Hematopoietic multipotent progenitor cell treated with erythropoietin and hydrocortisone succinate and interleukin-3 and kit ligand, for 8 days (in vitro differentiated cells): Measurements from ENCODE around the gene GLYATL1B.
"Not testable (repeated sequence)": the region's sequence is repeated elsewhere in the genome, so short reads cannot be mapped to it uniquely, and the experiment has no call there.

Experiments
- DNase-seq: peaks from one replicate; pipeline ENCODE4 v3.0.0-alpha.2; 2015

Gene GLYATL1B

DNA sequence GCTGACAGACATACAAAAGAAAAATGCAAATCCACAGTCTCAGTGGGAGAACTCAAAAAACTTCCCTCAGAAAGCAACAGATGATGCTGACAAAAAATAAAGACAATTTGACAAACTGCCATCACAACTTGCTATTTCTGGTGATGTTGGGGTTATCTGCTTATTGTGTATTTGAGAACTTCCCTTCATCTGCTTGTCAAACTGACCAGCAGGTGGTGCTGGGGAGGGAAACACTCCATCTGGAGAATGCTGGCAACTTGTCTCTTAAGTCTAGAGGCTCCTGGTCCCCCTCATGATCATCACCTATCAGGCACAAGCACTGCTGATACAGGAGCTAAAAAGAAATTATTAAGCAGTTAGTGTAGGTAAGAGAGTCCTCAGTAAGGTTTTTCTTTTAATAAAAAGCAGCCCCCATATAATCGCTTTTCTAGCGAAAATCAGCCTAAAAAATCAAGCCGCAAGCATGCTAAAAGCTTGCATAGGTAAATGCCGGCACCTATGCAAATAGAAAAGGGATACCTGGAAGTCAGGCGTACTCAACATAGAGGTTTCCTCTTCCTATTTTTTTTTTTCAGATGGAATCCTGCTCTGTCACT, 11.1 kb downstream of the GLYATL1B start:
- peak; percentile 80 for DNase-seq

DNA sequence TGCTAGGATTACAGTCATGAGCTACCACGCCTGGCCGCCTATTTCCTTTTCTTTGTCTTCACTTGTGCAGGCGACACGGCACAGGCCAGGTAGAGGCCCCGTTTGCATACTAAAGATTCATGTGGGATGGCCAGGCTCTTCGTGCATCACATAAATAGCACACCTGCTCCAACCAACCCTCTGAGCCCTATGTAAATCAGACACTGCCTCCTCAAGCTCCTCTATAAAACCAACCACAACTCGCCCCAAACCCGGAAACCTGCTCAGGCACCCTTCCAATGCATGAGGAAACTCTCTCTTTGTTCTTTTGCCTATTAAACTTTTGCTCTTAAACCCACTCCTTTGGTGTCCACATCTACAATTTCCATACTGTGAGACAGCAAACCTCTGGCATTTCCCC, 11.8 kb downstream of the GLYATL1B start:
- not testable (repeated sequence) for DNase-seq

DNA sequence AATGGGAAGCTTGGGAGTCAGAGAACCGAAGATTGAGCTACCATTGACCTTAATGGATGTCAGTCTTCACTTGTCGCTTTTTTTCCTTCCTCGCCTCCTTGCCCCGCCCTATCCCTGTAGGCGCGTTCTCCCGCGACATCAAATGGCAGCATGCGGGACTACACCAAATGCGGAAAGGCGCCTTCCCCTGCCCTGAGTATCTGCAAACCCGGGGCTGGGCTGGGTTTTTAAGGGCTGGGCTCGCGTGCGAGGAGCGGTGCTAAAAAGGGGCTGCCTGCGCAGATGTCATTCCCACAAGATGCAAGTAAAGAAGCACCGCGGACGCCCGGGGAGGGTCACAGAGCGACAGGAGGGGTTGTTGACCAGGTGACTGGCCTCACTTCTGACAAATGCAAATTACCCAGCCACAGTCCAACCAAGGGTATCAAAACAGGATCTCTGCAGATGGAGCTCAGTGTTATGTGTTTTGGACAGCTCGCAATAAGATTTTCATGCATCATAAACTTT, 16.2 kb downstream of the GLYATL1B start:
- peak; percentile 78 for DNase-seq

DNA sequence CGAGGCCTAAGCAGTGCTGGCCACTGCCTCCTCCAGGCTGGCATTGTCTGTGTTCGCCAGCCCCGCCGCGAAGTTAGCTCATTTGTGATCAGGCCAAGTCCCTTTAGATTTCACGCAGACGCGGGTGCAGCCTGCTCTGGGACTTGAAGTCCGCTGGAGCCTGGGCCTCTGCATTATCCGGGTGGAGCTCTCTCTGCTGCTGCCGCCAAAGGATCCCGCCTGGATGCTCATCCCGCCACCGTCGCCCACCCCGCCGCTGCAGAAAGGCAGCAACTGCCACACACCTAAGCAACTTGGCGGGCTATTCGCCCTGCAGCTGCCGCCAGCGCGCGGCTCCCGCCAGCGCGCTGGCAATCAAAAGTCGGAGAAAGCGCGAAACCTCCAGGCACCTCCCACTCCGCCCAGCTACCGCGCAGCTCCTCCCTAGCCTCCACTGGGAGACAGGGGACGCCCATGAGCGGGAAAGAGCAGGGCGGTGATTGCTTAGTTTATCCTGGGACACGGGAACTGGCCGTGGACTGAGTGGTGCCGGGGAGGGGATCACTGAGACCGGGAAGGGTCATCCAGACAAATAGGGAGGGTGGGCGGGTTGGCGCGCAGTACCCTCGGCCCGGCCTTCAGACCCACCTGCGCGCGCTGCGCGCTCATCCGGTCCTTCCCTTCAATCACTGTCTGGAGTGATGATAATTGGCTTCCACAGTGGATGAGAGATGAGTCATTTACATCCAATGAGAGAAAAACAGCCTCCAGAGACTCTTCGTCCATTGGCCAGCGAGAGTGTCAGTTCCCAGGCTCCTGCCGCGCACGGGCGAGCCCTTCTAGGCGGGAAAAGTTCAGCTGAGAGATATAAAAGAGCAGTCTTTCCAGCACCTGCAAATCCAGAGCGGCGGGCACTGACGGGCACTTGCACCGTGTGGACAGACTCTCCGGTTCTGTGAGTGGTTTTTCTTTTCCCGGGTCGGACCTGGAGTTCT, 20.5 kb downstream of the GLYATL1B start, which contains the start of gene FAM111B:
FAM111B (plus strand) TSS at position 875 of the 974 bp plus-strand sequence. CDS start 2,389 bp downstream, outside the sequence.
- DNase-seq: peak; percentile 83

DNA sequence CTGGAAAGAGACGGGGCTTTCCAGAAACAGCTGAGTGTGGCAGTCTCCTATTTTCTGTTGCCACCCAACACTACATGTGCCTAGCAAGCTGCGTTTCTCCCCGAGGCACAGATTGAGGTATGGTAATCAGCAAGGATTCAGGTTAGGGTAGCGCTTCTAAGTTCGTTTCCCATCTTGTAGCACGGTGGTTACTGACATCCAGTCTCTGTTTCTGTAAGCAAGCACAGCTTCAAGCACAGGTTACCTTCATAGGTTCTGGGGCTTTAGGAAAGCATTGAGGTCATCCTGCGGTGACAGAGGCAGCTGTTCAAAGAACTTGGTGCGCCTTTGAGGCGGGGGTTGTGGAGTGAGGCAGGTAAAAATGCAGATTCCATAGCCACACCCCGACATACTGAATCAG, 21.6 kb downstream of the GLYATL1B start:
- not testable (repeated sequence) for DNase-seq

DNA sequence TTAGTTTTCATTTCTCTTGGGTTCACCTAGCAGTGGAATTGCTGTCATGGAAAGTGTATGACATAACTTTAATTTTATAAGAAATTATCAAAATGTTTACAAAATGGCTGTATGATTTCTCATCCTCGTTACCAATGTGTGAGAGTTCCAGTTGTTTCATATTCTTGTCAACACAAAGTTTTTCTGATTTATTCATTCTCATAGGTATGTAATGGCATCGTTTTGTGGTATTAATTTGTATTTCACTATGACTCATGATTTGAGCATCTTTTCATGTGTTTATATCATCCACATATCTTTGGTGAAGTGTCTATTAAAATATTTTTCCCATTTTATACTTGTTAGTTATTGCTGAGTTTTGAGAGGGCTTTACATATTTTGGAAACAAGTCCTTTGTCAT, 26.4 kb downstream of the GLYATL1B start:
- DNase-seq: no peak

DNA sequence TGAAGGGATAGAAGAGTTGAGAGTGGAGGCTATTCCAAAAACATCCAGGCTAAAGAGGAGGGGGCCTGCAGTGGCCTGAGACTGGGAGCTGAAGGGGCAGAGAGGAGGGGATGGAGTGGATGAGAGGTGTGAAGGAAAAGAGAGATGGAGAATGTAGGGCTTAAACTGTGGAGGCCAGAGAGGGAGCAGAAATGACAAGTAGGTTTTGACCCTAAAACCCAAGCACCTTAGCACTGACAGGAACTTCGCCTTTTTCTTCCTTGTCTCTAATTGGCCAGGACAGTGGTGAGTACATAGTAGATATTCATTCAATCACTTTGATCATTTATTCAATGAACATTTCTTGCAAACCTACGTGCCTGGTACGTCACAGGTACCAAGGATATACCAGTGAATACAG, 28.2 kb downstream of the GLYATL1B start:
- DNase-seq: no peak

DNA sequence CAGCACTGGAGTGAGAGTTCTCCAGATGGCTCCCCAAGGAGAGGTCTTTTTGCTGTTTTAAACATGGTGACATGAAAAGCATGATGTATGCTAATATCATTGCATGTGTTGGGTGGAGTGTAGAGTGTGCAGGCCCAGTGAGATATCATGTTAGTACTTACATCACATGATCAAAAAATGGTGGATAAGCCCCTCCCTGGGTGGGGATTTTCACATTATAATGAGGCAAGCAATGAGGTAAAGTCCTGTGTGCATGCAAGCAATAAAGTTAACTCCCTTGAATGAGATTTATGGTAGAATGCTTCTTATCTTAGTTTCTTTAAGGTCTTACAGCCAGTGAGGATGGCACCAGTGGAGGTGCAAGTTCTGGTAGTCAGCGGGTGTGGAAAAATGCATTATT, 29.4 kb downstream of the GLYATL1B start:
- DNase-seq: no peak

DNA sequence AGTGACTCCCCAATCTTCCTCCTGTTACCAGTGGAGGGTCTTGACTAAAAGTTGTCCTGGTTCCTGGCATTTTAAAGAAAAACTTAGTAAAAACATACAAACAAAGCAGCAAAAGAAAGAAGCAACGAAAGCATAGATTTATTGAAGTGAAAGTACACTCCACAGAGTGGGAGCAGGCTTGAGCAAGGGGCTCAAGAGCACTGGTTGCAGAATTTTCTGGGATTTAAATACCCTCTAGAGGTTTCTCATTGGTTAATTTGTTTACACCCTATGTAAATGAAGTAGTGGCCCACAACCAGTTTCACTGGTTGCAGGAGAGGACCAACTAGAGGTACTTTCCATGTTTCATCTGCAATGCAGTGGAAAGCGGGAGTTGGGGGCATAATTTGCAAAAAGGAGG, 31.7 kb downstream of the GLYATL1B start:
- no peak for DNase-seq

DNA sequence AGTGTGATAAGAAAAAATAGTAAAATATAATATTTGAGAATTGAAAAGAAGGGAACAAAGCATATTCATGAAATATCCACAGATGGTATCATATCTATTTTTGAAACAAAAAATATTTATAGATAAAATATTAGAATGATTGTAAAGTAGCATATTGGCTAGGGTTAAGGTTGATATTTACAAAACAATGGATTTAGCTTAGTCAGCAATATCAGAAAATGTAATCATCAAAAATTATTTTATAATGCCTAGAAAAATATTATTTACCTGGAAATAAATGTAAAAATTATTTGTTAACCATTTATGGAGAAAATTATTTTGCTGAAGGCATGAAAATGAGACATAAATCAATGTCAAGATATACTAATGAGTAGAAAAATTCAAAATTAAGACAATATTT, 33.7 kb downstream of the GLYATL1B start:
- DNase-seq: no peak

DNA sequence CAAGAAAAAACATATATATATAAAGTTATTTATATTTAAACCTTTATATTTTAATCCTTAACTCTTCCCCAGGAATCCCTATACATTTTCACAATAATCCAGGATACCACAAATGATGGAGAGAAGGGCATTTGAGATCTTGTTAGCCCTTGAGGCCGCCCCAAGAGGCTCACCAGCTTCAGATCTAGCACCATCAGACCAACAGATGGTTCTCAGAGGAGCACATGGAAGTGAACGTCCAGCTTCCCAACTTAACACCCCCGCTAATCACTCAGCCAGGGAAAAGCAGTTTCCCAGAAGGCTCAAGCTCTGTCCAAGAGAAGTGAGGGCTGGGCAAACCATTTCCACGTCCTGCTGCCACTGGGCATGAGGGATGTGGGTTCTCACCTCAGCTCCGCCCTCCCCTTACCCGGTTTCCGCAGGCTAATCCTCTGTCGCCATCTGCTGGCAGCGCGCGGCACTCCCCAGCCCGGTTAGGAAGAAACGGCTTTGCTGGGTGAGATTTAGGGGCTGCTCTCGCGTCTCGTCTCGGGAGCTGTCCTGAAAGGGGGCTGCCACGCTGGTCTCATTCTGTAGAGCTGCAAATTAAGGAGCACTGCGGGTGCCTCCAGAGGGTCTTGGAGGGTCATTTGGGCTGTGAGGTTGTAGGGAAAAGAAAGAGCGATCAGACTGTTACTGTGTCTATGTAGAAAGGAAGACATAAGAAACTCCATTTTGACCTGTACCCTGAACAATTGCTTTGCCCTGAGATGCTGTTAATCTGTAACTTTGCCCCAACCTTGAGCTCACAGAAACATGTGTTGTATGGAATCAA, 49.7 kb downstream of the GLYATL1B start:
- DNase-seq: peak; percentile 81

DNA sequence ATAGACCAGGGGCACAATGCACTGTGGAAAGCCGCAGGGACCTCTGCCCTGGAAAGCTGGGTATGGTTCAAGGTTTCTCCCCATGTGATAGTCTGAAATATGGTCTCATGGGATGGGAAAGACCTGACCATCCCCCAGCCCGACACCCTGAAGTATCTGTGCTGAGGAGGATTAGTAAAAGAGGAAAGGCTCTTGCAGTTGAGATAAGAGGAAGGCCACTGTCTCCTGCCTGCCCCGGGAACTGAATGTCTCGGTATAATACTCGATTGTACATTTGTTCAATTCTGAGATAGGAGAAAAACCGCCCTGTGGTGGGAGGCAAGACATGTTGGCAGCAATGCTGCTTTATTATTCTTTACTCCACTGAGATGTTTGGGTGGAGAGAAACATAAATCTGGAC, 50.4 kb downstream of the GLYATL1B start:
- DNase-seq: peak; percentile 62

DNA sequence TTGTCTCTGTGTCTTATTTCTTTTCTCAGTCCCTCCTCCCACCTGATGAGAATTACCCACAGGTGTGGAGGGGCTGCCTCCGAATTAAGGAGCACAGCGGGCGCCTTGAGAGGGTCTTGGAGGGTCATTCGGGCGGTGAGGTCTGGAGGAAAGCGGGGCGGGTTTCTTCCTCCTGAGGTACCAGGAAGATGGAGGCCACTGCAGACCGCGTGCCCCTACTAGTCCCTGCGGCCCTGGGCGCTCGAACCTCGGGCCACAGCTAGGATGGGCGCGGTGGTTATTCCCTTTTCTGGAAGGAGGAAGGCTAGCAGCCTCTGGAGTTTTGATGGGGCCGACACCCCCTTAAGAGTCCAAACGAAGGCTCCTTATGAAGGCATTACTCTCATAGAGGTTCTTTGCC, 51.1 kb downstream of the GLYATL1B start:
- no peak for DNase-seq

DNA sequence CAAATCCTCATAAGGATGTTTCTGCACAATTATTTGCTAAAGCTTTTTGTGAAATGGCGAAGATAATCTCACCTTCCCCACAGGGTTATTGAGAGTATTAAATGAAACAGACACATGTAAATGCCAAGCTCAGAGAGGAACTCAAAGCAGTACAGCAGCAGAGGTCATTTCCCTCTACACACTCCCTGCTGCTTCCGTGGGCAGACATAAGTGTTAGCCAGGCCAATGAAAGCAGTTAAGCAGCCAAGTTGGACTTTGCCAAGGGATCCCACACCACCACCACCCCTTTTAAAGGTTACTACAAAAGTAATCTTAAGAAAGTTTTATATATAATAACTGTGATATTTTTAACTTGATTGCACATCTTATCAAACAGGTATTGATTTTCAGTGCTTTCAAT, 52.5 kb downstream of the GLYATL1B start:
- DNase-seq: no peak

DNA sequence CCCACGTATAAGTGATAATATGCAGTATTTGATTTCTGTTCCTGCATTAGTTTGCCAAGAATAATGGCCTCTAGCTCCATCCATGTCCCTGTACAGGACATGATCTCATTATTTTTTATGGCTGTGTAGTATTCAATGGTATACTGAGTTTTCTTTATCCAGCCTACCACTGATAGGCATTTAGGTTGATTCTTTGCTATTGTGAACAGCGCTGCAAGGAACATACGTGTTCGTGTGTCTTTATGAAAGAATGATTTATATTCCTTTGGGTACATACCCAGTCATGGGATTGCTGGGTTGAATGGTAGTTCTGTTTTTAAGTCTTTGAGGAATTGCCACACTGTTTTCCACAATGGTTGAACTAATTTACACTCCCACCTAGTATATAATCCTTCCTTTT, 55.1 kb downstream of the GLYATL1B start:
- no peak for DNase-seq

DNA sequence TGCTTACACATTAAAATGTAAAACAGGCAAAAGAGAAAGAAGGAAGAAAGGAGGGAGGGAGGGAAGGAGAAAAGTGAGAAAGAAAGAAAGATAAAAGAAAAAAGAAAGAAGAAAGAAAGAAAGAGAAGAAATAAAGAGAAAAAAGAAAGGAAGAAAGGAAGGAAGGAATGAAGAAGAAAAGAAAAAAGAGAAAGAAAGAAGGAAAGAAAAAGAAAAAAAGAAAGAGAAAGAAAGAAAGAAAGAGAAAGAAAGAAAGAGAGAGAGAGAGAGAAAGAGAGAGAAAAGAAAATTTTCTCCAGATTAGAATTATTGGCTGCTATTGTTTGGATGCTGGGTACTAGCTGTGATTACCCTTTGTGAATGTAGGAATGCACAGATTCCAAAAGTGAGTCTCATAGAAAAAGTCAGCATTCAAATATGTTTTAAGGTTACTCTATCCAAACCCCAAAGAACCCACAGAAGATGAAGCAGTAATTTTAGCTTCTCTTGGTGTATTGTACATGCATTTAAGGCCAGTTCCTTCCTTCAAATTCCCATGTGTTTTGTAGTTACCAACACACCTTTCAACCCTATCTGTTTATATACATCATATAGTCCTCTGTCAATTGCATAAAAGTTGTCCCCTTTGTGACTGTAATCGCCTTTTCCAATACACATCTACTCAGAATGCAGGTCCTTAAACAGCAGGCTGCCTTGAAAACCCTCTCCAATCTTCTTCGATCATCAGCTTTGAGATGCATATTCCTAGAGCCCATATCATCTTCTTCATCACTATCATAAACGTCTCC, 55.8 kb downstream of the GLYATL1B start:
- no peak for DNase-seq

DNA sequence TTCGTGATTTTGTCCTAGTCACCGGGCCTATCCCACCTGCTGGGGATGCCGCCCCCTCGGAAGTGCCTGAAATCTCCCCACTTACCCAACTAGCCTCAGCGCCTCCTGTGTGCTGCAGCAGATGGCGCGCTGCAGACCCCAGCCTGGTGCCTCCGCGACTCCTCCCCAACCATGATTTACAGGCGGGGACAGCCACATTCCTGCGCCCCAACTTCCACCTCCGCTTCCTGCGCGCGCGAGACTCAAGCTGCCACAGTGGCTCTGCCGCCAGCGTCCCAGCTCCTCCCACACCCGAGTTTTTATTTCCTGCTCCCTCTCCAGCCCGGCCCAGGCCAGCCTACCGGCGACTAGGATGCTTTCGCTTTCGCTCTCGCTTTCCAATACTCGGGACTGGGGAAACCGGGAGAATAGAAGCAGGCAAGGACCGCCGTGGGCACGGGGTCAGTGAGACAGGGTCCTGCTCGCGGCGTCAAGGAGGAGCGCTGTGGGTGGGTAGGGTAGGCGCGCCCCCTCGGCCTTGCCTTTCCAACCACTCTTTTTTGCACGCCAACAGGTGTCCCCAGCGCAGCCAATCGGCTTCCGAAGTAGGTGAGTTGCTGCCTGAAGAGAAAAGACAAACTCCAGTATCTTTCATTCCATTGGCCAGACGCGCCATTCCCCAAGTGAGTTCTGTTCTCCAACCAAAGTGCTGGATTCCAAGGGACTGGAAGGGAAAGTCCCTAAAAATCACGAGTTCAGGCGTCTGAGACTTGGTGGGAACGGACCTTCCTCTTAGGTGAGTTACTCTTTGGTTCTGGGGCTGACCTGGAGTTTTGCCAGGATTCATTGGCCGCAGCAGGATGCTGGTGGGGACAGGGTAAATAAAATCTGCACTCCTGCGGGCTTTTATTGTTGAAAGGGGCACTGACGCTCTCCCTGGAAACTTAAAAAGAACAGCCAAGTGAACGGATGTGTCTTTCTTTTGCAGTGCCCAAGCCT, 56.7 kb downstream of the GLYATL1B start, which contains the start of gene FAM111A:
FAM111A (plus strand) TSS at position 327 of the 978 bp plus-strand sequence. CDS start 6,017 bp downstream, outside the sequence.
- DNase-seq: peak; percentile 85

DNA sequence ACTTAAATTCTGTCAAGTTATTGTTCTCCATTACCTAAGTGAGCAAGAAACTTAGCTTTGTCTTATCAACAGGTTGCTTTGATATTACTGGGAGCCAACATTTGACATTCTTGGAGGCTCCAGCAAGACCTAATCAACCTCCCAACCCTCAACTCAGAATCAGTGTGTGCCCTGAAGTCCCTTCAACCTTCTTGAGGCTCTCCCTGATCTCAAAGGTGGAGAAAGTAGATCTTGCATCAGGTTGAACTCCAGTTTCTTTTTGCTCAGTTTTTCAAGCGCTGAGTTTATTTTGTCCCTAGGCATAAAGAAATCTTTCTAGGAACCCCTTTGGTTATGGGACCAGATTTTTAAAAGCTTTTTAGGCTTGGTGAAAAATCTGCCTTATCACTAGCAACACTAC, 58.0 kb downstream of the GLYATL1B start:
- no peak for DNase-seq
